Stimulated activated CD8-positive, alpha-beta memory T cell treated with anti-CD3 and anti-CD28 coated beads, Interleukin-7, amount 100 ng/mL, for 1 hour (primary cell): Measurements from ENCODE around the gene AMBRA1.

Experiments used
- DNase-seq, 2 donors: peaks; one replicate each; pipeline ENCODE4 v3.0.0-alpha.2; 2020; ENCODE audit warnings: low read depth in 2 of 2

AMBRA1 gene

DNA sequence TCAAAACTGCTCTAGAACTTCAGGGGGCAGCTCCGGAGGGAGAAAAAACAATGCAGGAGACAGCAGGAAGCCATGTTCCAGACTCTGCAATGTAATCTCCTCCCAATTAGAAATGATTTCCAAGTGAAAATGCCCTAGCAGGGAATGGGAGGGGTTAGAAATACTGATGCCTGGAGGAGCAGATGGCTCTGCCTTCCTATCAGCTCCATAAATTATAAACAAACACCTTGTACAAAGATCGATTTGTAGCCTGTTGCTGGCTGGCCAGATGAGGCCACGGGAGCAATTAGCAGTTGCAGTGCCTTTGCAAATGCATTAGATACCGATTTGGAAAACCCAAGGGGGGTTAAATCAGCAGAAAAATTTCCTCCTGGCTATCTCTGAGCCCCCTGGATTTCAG is 155.6 kb downstream of the AMBRA1 start:
- no peak for DNase-seq

DNA sequence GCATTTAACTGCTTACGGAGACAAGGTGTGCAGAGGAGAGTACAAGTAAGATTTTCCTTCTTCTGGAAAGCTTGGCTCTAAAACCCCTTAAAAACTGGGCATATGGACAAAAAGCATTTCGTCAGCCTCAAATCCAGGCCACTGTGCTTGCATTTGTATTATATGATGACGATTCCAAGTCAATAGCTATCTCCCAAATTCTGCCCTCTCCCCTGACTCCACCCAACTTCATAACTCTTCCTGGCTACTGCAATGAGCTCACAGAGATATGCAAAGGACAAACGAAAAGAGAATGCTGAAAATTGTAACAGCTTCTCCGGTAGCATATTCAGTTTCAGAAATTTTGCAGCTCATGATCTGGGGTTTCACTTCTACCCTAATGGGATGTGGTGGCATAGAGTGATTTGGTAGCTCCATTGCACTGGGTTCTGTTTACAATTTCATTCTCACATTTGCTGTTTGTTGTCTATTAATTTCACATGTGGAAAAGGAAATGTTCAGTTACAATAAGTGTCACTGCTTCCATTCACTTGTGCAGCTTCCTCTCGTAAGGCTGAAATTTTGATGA is 156.6 kb downstream of the AMBRA1 start:
- no peak for DNase-seq

DNA sequence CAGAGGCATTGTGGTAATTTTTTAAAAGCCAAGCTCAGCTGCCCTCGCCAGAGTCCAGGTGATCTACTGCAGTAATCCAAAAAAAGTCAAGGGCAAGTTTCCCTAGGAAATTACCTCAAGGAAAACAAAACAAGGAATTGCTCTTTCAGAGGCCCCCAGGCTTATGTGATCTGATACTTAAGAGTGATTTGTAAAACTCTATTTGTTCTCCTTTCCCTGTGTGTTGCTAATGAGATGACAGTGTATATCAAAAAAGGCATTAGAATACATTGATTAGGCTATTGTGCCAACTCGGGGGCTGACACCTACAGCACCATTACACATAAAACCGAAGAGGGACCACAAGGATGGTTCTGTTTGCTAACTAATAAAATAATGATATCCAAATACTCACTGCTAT is 157.7 kb downstream of the AMBRA1 start:
- DNase-seq: no peak

DNA sequence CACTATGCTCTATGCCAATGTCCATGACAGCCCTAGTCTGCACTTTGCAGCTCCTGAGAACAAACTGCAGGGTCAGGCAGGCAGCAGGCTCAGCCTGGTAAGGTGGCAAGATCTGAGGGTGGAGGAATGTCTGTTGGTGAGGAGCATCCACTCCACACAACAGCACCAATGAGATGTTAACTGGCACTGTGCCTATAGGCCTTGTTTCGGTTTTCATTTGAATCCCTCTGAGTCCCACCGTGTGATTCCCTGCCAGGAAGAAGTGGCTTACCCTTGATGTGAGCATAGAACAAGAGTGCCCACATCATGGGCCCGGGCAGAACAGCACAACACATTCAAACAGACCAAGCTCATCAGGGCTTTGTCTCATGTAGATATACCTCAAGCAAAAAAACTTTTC is 158.1 kb downstream of the AMBRA1 start:
- no peak for DNase-seq

DNA sequence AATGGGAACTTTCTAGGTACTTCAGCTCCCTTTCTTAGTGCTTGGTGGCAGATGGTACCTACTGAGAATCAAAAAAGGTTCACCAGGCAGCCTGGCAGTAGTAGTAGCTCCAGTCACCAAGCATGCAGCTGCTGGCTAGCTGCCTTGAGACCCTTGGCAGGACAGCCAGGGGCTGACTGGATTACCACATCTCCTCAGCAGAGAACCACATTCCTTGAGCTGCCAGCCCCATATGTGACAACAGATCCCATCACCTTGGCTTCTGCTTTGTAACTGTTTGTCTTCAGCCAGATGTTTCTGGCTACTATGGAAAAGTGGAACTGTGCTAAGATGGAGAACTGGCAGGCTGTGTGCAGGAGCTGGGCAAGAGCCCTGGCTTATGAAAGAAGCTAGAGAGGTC is 162.6 kb downstream of the AMBRA1 start:
- DNase-seq: no peak

DNA sequence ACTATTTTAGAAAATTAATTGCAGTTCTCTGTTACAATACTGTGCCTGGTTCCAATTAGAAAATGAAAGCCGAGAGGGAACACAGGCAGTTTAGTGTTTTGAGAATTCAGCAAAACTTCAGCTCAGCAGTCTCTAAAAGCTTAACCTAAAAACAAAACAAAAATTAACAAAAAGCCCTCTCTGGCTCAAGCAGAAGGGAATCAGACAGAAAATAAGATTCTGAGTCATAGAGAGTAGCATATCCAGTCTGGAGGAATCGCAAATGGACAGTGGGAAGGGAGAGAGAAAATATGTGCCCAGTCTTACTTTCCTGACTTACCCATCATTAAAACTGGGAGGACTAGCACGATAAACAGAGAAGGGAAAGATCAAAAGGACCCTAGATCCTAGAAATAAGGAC is 164.1 kb downstream of the AMBRA1 start:
- DNase-seq: no peak

DNA sequence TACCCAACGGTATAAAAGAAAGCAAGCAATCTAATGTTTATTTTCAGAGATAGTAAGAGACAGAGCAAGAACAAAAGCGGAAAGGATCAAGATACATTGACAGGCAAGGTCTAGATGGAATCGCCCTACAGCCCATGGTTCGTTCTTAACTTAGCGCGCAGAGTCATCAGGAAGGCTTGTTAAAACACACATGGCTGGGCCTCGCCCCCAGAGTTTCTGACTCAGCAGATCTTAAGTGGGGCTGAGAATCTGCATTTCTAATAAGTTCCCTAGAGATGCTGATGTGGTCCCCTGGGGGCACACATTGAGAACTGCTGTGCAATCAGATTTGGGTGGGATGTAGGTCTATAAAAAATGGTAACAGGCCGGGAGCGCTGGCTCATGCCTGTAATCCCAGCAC is 166.5 kb downstream of the AMBRA1 start:
- DNase-seq: no peak

DNA sequence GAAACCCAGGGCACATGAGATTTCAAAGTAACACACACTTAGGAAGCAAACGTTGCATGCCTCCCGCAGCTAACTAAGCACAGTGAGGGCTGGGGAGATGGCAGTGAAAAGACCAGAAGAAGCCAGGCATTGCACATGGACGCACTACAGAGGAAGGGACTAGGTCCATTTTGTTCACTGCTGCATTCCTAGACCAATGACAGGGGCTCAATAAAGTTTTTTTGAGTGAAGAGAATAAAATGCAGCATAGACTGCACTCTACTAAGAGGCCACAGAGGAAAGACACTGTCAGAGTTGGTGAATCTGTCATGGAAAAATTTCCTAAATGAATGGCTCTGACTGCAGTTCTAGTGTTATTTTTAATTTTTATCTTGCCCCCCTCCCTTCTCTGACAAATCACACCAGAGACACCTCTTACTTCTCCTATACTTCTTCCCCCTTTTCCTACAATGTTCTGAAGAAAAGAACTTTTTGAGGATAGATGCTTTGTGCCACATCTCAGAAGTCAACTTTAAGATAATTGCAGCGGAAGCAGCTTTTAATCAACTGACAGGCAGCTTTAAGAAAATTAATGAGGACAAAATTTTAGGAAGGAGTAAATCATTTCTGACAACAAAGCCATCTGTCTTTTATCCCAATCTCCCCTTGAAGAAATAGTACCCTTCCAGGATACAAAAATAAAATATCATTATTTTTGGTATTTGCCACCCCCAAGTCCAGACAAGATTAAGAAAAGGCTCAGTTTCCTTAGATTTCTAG is 167.4 kb downstream of the AMBRA1 start:
- DNase-seq: no peak

DNA sequence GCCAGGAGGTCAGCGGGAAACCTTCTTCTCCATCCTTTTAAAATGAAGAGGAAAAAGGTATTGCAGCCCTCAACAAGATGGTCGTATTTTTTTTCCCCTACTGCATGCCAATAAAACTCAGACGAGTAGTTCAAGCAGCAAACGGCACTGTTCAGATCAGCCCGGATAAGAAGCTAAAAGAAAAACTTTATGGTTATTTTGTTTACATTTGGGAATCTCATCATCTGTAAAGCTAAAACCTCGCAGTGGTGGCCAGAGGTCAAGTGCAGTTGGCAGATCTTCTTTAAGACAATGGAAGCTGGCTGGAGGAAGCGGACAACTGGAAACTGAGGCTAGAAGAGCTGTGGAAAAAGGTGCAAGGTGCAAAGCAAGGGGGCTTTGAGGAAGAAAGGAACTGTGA is 171.2 kb downstream of the AMBRA1 start:
- no peak for DNase-seq

DNA sequence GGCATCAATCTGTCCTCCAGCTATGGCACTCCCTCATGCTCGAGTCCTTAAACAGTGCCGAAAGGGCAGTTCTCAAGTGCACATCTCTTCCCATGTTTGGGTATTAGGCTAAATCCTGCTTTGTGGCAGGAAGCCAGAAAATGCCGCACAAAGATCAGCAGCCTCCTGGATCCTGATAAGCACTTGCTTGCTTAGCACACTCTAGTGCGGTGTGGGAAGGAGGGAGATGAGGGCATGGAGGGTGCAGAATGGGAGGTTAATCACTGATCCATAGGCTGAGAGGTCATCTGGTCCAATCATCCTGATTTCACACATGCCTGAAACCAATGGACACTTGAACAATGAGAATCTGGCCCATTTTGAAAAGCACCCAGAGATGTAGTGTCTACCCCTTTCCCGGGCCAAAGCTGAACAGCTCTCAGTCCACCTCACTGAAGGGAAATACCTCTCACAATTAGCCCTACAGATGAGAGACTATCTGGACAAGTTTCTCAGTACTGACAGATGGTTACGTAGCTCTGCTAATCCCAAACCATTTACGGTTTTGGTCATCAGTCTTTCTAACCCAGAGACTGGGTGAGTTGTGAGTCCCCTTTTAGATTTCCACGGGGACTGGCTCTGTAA is 172.5 kb downstream of the AMBRA1 start:
- DNase-seq: no peak

DNA sequence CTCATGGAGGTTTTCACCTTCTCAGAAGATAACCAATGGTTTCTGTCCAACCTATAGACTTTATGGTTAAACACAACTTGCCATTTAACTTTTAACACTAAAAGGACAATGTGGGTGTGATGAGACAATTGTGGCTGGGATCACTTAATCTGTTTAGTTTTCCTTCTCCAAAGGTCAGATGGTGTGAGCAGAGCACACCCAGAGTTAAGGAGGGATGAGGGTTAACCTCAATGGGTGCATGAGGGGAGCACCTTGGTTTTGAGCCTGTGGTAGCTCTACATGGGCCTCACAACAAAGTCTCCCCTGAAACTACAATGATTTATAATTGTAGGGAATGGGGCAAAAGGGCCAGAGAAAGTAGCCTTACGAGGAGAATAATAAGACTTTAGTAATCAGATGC is 173.3 kb downstream of the AMBRA1 start:
- no peak for DNase-seq

DNA sequence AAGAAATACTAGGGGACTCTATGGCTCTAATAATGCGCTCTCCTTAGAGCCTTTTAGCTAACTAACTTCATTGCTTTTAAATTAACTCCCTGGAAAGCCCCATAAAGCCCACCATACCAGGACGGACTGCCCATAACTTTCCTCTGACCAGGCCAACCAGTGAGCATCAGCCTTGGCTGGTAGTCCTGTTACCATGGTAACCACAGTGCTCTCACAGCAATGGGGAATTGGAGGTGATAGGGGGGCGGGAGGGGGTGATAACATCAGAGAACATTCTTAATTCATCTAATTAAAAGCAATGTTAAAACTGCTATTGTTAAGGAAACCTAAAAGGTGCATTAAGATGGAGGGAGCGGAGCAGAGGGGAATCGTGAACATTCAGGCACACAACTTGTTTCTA is 175.1 kb downstream of the AMBRA1 start:
- no peak for DNase-seq

DNA sequence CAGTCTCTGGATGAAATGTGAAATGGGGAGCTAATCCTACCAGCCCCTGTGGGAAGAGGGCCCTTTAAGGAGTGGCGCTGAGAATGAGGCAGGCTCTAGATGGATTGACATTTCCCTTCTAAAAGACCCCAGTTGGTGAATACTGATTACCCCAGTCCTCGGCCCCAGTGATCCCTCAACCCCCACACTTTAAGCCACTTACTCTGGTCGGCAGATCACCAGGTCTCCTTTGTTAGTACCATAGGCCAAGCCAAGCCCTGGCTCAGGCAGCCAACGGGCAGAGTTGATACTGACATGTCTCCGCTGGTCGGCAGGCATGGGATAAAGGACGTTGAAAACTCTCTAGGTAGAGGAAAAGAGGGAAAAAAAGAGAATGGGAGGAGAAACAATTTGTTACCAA is 176.1 kb downstream of the AMBRA1 start:
- no peak for DNase-seq

DNA sequence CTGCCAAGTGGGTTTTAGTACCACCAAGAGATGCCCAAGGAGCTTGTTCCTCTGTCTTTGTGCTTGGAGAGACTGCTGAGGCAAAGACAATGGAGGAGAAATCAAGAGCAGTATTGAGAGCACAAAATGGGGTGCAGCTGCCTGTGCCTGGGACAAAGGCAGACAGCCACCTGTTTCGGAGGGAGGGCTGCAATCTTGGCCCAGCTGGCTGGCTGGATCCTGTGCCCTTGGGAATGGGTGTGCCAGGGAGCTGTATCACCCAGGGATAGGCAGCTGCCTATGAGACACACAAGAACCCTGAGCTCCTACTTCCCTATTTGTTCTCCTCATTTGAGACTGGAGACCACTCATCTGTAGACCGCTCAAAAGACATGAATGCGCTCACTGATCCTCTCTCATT is 178.9 kb downstream of the AMBRA1 start:
- no peak for DNase-seq

DNA sequence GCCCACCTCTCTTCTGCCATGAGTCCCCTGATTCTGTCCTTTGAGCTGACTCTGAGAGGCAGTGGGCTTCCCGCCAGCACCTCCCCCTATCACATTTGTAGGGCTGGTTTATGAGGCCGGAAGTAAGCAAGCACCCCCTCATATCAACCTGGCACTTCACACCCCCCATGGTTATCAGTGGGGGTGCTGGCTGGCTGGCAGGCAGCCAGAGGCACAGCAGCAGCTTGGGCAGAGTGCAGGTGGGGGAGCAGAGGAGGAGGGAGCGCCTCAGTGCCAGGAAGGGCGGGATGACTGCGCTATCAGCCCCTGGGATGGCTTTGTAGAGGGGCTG is 179.4 kb downstream of the AMBRA1 start:
- no peak for DNase-seq

DNA sequence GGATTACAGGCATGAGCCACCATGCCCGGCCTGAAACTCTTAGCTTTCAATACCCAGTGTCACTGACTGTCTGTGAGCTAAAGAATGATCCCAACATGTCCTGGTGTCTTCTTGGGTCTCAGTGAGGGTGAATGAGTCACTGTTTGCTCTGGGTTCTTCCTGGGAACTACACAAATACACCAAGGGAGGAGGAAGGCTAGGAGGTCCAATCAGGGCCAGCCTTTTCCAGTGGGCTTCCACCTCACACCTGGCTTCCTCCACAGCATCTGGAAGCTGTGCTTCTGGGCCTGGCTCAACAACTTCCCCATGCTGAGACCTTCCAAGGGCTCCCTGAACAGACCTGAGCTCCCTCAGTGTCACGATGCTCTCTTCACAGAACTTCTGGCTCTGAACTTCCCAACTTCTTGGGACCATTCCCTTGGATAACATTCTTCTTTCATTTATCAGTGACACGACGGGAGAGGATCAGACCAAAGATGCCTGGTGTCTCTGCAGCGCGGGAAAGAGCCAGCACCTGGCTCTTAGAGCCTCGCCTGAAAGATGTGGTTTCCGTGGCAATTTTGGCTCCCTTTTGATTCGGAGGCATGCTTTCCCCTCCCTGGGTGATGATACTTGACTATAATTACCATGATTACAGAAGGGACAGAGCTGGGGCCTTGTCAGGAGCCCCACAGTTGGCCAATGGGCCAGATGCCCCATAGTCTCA is 179.9 kb downstream of the AMBRA1 start:
- no peak for DNase-seq

DNA sequence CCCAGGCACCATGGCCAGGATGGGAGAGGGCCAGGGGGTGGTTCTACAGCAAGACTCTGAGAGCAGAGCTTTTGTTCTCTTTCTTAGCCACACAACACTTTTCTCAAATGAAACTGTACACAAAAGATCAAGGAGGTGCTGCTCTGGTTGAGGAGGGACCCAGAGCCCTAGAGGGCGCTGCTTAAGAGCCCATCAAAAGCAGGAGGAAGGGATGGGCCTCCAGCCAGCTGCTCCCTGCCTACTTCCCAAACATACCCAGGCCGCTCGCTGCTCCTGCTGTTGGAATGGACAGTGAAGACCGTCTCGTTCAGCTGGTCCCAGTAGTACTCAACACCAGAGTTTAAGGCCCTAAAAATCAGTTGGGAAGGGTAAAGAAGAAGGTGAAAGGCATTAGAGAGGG is 183.8 kb downstream of the AMBRA1 start:
- no peak for DNase-seq

DNA sequence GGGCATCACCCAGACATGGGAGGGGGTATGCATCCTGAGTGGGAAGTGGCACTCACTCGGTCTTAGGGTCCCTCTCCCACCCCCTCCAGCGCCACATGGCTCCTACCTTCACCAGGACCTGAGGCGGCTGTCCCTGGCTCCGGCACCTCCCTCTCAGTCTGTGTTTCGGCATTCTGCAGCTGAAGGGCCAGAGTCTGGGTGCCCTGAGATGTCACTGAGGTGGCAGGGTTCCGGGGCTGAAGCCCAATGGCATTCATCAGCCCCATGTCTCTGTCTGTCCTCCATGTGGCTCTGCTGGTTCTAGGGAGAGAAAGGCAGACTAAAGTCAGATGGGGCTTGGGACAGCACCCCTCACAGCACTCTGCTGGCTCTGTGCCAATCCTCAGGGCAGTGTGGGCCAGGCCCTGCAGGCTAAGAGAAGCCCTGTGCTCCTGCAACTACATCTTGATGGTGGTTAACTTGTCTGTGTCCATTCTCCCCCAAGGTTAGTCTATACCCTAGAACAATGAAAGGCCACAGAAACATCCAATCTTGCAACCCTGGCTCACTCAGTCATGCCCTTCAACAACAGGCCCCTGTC is 185.3 kb downstream of the AMBRA1 start:
- DNase-seq: no peak

DNA sequence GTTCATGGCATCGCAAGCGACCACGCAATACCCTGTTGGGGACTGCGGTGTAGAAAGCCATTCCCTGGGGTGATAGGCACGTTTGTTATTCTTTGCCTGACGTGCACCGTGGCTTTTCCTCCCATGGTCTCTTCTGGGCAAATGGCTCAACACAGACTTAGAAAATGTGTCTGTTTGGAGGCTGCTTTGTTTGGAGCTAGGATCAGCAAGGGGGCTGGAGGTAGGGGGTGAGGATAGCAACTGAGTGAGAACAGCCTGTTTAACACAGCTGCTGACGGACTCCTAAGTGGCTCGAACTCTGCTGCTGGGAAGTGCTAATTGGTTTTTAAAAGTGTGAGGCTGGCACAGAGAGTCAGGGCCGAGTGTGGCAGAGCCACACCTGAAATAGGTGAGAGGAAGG is 186.2 kb downstream of the AMBRA1 start:
- no peak for DNase-seq

DNA sequence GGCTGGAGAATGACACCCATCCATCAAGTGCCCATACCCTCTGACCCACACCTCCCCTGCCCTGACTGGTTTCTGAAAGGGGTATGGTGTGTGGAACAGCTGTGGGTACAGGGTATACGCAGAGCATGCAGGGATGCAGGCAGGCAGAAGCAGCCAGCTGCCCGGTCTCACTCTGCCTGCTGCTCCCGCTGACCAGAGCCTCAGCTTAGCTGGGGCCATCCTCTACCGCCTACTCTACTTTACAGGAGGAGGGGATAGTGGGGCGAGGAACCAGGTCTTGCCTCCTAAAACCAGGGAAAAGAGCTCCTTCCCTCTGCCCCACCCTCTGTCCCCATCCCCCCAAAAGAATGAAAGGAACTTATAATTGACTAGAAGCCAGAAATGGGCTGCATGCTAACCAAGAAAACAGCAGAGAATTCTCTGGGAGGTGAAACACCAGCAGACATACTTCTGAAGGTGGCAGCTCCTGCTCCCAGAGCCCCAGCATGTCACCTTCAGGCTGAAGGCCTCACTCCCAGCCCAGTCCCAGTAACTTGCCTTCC is 189.3 kb downstream of the AMBRA1 start:
- DNase-seq: no peak

DNA sequence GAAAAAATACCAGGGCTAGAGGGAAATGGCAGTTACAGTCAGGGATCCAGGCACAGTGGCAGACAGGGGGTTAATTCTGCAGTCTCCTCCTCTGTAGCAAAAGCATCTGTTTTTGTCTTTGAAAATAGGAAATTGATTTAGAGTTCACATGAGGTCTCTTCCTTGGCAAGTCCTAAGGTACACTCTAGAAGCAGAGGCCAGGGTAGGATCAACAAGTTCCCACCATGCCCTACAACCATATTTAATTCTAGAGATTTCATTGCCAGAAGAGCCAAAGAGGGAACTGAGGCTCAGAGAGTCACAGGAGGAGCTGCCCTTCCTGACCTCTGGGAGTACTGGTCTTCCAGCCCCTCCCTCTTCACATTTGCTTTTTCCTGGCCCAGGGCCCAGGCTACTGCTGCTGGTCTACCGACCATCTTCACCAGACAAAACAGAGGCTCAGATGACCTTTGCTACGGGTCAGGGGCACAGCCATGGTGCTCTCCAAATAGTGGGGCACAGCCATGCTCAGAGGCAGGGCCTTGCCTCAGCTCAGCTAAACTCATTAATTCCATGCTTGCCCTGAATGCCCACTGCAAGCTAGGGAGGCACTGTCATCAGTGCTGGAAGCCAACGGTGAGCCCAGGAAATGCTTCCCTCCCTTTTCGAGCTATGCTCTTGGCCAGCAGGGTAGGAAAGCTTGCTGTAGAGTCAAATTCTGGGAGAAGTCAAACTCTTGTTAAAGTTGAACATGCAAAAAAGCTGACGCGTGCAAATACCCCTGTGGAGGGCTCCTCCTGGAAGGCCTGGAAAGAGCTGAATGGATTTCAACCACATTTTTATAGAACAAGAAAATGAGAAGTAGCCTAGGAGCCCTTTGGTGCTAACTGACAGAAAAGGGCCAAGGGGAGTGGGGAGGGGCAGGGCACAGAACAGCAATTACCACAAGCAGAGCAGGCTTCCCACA is 190.6 kb downstream of the AMBRA1 start:
- DNase-seq: no peak
